ENCODE measurements around the gene DTX1. TPM values are rescaled to one million over a fixed set of nuclear protein-coding genes. Genes with fewer than 3 reads are reported as not detected.

Gene DTX1
- total RNA-seq, 1 donor from 2014 or later, result 1.8 TPM

DNA sequence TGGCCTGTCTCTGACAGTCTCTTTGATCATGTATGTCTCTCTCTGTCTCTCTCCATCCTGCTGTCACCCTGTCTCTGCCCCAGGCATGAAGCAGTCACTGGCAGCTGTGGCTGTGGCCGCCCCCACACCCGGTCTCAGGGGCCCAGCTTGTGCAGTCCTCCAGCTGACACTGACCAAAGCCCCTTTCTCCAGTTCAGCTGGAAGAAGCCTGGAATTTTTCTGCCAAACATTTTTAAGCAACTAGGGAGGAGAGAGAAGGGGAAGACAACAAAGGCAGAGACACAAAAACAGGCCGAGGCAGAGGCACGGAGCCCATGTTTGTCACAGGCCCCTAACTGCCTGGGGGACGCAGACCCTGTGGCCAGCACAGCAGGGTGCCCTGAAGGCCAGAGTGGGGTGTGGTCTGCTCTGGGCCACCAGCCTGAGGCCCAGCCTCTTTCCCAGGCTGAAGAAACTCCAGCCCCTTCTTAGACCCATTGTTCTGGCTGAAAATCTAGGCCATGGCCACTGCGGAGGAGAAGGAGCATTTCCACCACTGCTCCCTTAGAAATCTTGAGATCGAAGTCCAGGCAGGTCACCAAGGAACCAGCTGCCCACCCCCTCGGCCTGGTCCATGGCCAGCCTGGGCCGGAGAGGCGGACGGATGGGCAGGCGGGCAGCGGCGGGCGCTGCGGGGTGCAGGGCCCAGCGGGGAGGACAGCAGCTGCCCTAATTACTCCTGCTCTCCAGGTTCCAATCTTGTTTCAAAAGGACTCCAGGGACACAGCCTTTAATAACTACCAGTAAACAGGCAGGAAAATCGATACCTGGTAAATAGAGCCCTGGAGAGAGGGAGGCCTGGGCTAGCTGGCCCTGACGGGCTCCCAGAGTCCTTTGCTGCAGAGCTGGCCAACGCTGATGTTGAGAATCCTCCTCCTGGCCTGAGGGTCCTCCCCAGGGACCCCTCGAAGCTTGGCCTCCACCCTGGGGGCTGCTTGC is 14.9 kb downstream of the DTX1 start:
- no peaks in the 10 kb centered on the region for H3K9me3 Mint-ChIP-seq (ENCODE audit: low read depth)

DNA sequence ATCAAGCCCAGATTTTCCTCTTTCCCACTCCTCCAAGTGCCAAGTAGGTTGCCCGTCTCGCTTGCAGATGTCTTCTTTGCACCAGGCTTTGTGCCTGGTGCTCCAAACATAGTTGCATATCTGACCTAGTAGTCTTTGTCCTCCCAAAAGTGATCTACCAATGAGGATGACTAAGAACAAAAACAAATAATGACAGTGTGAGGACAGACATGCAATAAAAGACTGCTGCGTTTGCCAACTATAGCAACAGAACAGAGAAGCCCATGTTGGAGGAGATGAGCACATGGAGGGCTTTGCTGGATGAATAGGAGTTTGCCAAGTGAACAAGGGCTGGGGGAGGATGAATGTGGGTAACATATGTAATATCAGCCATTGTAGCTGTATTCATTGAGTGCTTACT is 15.6 kb downstream of the DTX1 start:
- DNase-seq (ENCODE audit: low spot score, unreplicated experiment), result no peak
- Mint-ChIP-seq H3K4me3 (ENCODE audit: low read depth) (no peak overlapping the region), H3K36me3 (ENCODE audit: insufficient read depth) (no peaks in the 10 kb centered on the region), H3K9me3 (ENCODE audit: low read depth) (no peaks in the 10 kb centered on the region), H3K4me1 (ENCODE audit: low read depth) (peaks cover 10% of the 10 kb centered on the region), H3K27me3 (peaks cover 29% of the 10 kb centered on the region), H3K27ac (no peak overlapping the region)
- TF ChIP-seq, protein P1, sequence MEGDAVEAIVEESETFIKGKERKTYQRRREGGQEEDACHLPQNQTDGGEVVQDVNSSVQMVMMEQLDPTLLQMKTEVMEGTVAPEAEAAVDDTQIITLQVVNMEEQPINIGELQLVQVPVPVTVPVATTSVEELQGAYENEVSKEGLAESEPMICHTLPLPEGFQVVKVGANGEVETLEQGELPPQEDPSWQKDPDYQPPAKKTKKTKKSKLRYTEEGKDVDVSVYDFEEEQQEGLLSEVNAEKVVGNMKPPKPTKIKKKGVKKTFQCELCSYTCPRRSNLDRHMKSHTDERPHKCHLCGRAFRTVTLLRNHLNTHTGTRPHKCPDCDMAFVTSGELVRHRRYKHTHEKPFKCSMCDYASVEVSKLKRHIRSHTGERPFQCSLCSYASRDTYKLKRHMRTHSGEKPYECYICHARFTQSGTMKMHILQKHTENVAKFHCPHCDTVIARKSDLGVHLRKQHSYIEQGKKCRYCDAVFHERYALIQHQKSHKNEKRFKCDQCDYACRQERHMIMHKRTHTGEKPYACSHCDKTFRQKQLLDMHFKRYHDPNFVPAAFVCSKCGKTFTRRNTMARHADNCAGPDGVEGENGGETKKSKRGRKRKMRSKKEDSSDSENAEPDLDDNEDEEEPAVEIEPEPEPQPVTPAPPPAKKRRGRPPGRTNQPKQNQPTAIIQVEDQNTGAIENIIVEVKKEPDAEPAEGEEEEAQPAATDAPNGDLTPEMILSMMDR (IDR thresholded peaks at IDR 0.05; ENCODE audit: unreplicated experiment), result no peak

More for the DNA sequence above, 14.9 kb downstream of the DTX1 start:
- H3K27ac Mint-ChIP-seq, result peak overlapping the region; percentile 15
- peaks cover 22% of the 10 kb centered on the region for H3K27me3 Mint-ChIP-seq
- TF ChIP-seq, protein P1 (IDR thresholded peaks at IDR 0.05; ENCODE audit: unreplicated experiment), result no peak
- H3K4me3 Mint-ChIP-seq (ENCODE audit: low read depth), result no peak overlapping the region
- no peaks in the 10 kb centered on the region for H3K36me3 Mint-ChIP-seq (ENCODE audit: insufficient read depth)
- DNase-seq (ENCODE audit: low spot score, unreplicated experiment), result no peak
- H3K4me1 Mint-ChIP-seq (ENCODE audit: low read depth), result peaks cover 10% of the 10 kb centered on the region

DNA sequence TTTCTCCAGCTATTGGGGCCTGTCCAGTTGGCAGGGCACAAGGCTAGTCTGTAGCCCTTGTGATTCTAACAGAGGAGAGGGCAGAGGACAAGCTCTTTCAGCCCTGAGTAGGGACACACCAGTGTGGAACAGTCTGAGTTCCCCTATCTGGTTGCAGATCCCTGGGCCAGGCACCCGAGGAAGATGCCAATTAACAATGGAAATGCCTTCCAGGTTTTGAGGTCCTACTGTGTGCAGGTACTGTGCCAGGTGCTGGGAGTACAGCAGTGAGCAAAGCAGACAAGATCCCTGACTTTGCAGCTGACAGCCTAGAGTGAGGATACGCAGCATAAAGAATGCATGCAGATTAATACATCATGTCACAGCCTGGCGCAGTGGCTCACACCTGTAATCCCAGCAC is 17.1 kb downstream of the DTX1 start:
- H3K4me1 Mint-ChIP-seq (ENCODE audit: low read depth), result peaks cover 10% of the 10 kb centered on the region
- peaks cover 40% of the 10 kb centered on the region for H3K27me3 Mint-ChIP-seq
- H3K9me3 Mint-ChIP-seq (ENCODE audit: low read depth), result no peaks in the 10 kb centered on the region
- H3K36me3 Mint-ChIP-seq (ENCODE audit: insufficient read depth), result no peaks in the 10 kb centered on the region
- TF ChIP-seq, protein P1 (IDR thresholded peaks at IDR 0.05; ENCODE audit: unreplicated experiment), result no peak
- H3K4me3 Mint-ChIP-seq (ENCODE audit: low read depth), result no peak overlapping the region
- no peak for DNase-seq (ENCODE audit: low spot score, unreplicated experiment)
- H3K27ac Mint-ChIP-seq, result no peak overlapping the region

DNA sequence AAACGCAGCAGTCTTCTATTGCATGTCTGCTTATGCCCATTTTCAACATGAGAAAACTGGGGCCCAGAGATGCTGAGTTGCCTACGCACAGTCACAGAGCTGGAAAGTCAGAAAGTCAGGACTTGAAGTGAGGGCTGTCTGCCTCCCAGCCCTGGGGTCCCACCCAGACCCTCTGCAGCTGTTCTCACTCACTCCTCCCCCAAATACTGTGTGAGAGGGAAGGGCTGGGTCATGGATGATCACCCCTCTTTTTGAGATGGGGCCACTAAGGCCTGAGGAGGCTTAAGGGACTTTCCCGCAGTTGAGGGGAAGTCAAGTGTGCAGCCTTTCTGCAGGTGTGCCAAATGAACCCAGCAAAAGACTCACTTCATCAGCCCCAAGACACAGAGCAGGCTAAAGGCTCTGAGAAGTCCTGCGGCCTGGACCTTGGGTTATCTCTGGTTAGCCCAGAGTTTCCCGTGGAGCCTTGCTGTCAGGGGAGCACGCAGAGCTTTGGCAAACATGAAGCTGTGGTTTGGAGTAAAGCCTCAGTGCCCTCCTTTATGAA is 18.7 kb downstream of the DTX1 start:
- peaks cover 10% of the 10 kb centered on the region for H3K4me1 Mint-ChIP-seq (ENCODE audit: low read depth)
- H3K36me3 Mint-ChIP-seq (ENCODE audit: insufficient read depth), result no peaks in the 10 kb centered on the region
- TF ChIP-seq, protein P1 (IDR thresholded peaks at IDR 0.05; ENCODE audit: unreplicated experiment), result no peak
- no peak overlapping the region for H3K27ac Mint-ChIP-seq
- peaks cover 55% of the 10 kb centered on the region for H3K27me3 Mint-ChIP-seq
- no peaks in the 10 kb centered on the region for H3K9me3 Mint-ChIP-seq (ENCODE audit: low read depth)
- H3K4me3 Mint-ChIP-seq (ENCODE audit: low read depth), result no peak overlapping the region
- no peak for DNase-seq (ENCODE audit: low spot score, unreplicated experiment)

DNA sequence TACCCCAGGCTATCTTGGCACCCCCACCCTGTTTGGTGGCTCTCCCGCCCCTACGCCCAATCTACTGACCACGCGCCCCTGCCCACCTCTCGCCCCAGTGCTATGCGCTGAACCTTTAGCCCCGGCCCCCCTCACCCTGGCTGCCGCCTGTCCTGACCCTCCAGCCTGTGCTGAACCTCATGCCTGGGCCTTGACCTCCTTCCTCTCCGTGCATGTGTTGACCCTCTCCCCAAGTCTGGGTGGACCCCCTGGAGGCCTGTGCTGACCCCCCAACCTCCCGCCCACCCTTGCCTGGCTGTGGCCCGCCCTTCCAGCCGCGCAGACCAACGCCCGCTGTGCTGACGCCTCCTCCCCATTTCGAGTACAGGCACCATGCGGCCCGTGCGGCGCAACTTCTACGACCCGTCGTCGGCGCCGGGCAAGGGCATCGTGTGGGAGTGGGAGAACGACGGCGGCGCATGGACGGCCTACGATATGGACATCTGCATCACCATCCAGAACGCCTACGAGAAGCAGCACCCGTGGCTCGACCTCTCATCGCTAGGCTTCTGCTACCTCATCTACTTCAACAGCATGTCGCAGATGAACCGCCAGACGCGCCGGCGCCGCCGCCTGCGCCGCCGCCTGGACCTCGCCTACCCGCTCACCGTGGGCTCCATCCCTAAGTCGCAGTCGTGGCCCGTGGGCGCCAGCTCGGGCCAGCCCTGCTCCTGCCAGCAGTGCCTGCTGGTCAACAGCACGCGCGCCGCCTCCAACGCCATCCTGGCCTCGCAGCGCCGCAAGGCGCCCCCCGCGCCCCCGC is 20.7 kb downstream of the DTX1 start:
- no peaks in the 10 kb centered on the region for H3K4me1 Mint-ChIP-seq (ENCODE audit: low read depth)
- no peak for DNase-seq (ENCODE audit: low spot score, unreplicated experiment)
- no peaks in the 10 kb centered on the region for H3K36me3 Mint-ChIP-seq (ENCODE audit: insufficient read depth)
- H3K4me3 Mint-ChIP-seq (ENCODE audit: low read depth), result no peak overlapping the region
- no peaks in the 10 kb centered on the region for H3K9me3 Mint-ChIP-seq (ENCODE audit: low read depth)
- H3K27ac Mint-ChIP-seq, result no peak overlapping the region
- TF ChIP-seq, protein P1 (IDR thresholded peaks at IDR 0.05; ENCODE audit: unreplicated experiment), result no peak
- H3K27me3 Mint-ChIP-seq, result peaks cover 68% of the 10 kb centered on the region

Measured in progenitor cell of endocrine pancreas (in vitro differentiated cells).